Measurements from ENCODE around the gene MAB21L3. TPM values are rescaled to one million over a fixed set of nuclear protein-coding genes. Genes with fewer than 3 reads are reported as not detected.
A peak's percentile ranks its signal among the peaks of the same experiment; 100 is the strongest.
"Not testable (repeated sequence)": the region's sequence is repeated elsewhere in the genome, so short reads cannot be mapped to it uniquely, and the experiment has no call there.

MAB21L3 gene
- total and polyA plus RNA-seq, 3 experiments from 2014 or later, result not detected

GRCh38 chr1:116131866-116132605 is 20.8 kb downstream of the MAB21L3 start:
- Mint-ChIP-seq H3K27ac (no peak overlapping the region), H3K4me1 (peaks cover 13 to 25% (median 15%) of the 10 kb centered on the region in 3 donors), H3K4me3 (no peak overlapping the region), H3K36me3 (no peaks in the 10 kb centered on the region), H3K27me3 (peaks cover 7 to 8% of the 10 kb centered on the region in 2 donors), H3K9me3 (no peaks in the 10 kb centered on the region)
- H3K4me1 ChIP-seq (ENCODE audit: insufficient read depth, low read length), result peaks cover 15% of the 10 kb centered on the region
- no peak overlapping the region for H3K27ac ChIP-seq (ENCODE audit: low read depth, low read length)
- no peak for DNase-seq
- H3K4me3 ChIP-seq (ENCODE audit: low read length), result no peak overlapping the region
- H3K27me3 ChIP-seq (ENCODE audit: insufficient read depth, low read length, poor library complexity, severe bottlenecking), result no peaks in the 10 kb centered on the region
- no peaks in the 10 kb centered on the region for H3K9me3 ChIP-seq (ENCODE audit: low read length)
- ChIA-PET CTCF (interaction anchor here (1.4 kb wide), 1 partner anchor 20 kb away, joined by 3 read pairs; no protein-coding TSS in a partner anchor), POLR2A (no interaction called here)
- no peaks in the 10 kb centered on the region for H3K36me3 ChIP-seq (ENCODE audit: insufficient read depth, low read length)

- no peaks in the 10 kb centered on the region for H3K9me3 ChIP-seq (ENCODE audit: low read length)
- Mint-ChIP-seq H3K4me1 (peaks cover 4 to 7% (median 4%) of the 10 kb centered on the region in 3 donors), H3K4me3 (no peak overlapping the region), H3K27ac (no peak overlapping the region), H3K27me3 (peaks cover 7 to 8% of the 10 kb centered on the region in 2 donors), H3K9me3 (no peaks in the 10 kb centered on the region), H3K36me3 (no peaks in the 10 kb centered on the region)
- H3K27ac ChIP-seq (ENCODE audit: low read depth, low read length), result no peak overlapping the region
- peaks cover 3% of the 10 kb centered on the region for H3K4me1 ChIP-seq (ENCODE audit: insufficient read depth, low read length)
- H3K27me3 ChIP-seq (ENCODE audit: insufficient read depth, low read length, poor library complexity, severe bottlenecking), result no peaks in the 10 kb centered on the region
- ChIA-PET CTCF (interaction anchor here (1.5 kb wide), 1 partner anchor 351 kb away, joined by 7 read pairs; no protein-coding TSS in a partner anchor), POLR2A (no interaction called here)
- no peak for DNase-seq
- no peaks in the 10 kb centered on the region for H3K36me3 ChIP-seq (ENCODE audit: insufficient read depth, low read length)
- no peak overlapping the region for H3K4me3 ChIP-seq (ENCODE audit: low read length)
These were observed 22.7 kb downstream of the MAB21L3 start for GRCh38 chr1:116133696-116134475.

- peaks cover 6 to 7% (median 6%) of the 10 kb centered on the region in 3 donors for H3K4me1 Mint-ChIP-seq
- Histone ChIP-seq H3K9me3 (ENCODE audit: low read length) (no peaks in the 10 kb centered on the region), H3K27ac (ENCODE audit: low read depth, low read length) (no peak overlapping the region), H3K27me3 (ENCODE audit: insufficient read depth, low read length, poor library complexity, severe bottlenecking) (no peaks in the 10 kb centered on the region), H3K4me3 (ENCODE audit: low read length) (no peak overlapping the region), H3K4me1 (ENCODE audit: insufficient read depth, low read length) (no peaks in the 10 kb centered on the region), H3K36me3 (ENCODE audit: insufficient read depth, low read length) (no peaks in the 10 kb centered on the region)
- ChIA-PET CTCF (interaction anchor here (1.5 to 1.7 kb wide), 2 partner anchors 35 to 351 kb away, joined by 3 to 7 read pairs; no protein-coding TSS in a partner anchor), POLR2A (no interaction called here)
- H3K36me3 Mint-ChIP-seq, result no peaks in the 10 kb centered on the region
- no peaks in the 10 kb centered on the region for H3K9me3 Mint-ChIP-seq
- no peak overlapping the region for H3K4me3 Mint-ChIP-seq
- H3K27ac Mint-ChIP-seq, result no peak overlapping the region
- H3K27me3 Mint-ChIP-seq, result peaks cover 7 to 8% of the 10 kb centered on the region in 2 donors
- DNase-seq, result no peak
These were observed 23.2 kb downstream of the MAB21L3 start for GRCh38 chr1:116134476-116134773.

GRCh38 chr1:116138277-116138792 is 27.1 kb downstream of the MAB21L3 start:
- peak overlapping the region in 5 of 8 donors; percentile 13 to 78 (median 21) for H3K27ac Mint-ChIP-seq

GRCh38 chr1:116139592-116140134 is 28.5 kb downstream of the MAB21L3 start:
- H3K36me3 ChIP-seq (ENCODE audit: insufficient read depth, low read length), result no peaks in the 10 kb centered on the region
- CTCF ChIA-PET, result interaction anchor here (0.6 to 6.1 kb wide), 55 partner anchors 9 to 989 kb away, joined by 3 to 202 read pairs (median 5); no protein-coding TSS in a partner anchor

More at GRCh38 chr1:116138277-116138792, 27.1 kb downstream of the MAB21L3 start:
- peaks cover 8 to 10% of the 10 kb centered on the region in 2 donors for H3K27me3 Mint-ChIP-seq
- no peaks in the 10 kb centered on the region for H3K9me3 ChIP-seq (ENCODE audit: low read length)
- no peak overlapping the region for H3K27ac ChIP-seq (ENCODE audit: low read depth, low read length)
- peak overlapping the region in 4 of 7 donors; percentile 64 to 78 (median 66) for H3K4me3 Mint-ChIP-seq
- H3K27me3 ChIP-seq (ENCODE audit: insufficient read depth, low read length, poor library complexity, severe bottlenecking), result no peaks in the 10 kb centered on the region
- no peak overlapping the region for H3K4me3 ChIP-seq (ENCODE audit: low read length)
- H3K36me3 ChIP-seq (ENCODE audit: insufficient read depth, low read length), result no peaks in the 10 kb centered on the region
- peaks cover 5 to 7% (median 5%) of the 10 kb centered on the region in 3 donors for H3K4me1 Mint-ChIP-seq
- CTCF ChIA-PET, result interaction anchor here (0.6 to 6.1 kb wide), 59 partner anchors 8 to 990 kb away, joined by 3 to 202 read pairs (median 4); no protein-coding TSS in a partner anchor
- H3K36me3 Mint-ChIP-seq, result no peaks in the 10 kb centered on the region
- H3K4me1 ChIP-seq (ENCODE audit: insufficient read depth, low read length), result no peaks in the 10 kb centered on the region
- no peak for DNase-seq
- no peaks in the 10 kb centered on the region for H3K9me3 Mint-ChIP-seq
- POLR2A ChIA-PET, result interaction anchor here (0.8 to 1.2 kb wide), 4 partner anchors 30 to 361 kb away, joined by 3 to 4 read pairs (median 3); no protein-coding TSS in a partner anchor

GRCh38 chr1:116144151-116144550 is 33.0 kb downstream of the MAB21L3 start:
- DNase-seq, result no peak
- H3K27ac ChIP-seq (ENCODE audit: low read depth, low read length), result no peak overlapping the region
- H3K4me3 ChIP-seq (ENCODE audit: low read length), result no peak overlapping the region
- H3K9me3 Mint-ChIP-seq, result peaks cover 0 to 13% (median 10%) of the 10 kb centered on the region in 5 donors
- H3K27me3 ChIP-seq (ENCODE audit: insufficient read depth, low read length, poor library complexity, severe bottlenecking), result no peaks in the 10 kb centered on the region
- H3K4me3 Mint-ChIP-seq, result no peak overlapping the region
- H3K27ac Mint-ChIP-seq, result peak overlapping the region in 1 of 8 donors; percentile 24
- peaks cover 1 to 3% (median 2%) of the 10 kb centered on the region in 3 donors for H3K4me1 Mint-ChIP-seq
- H3K27me3 Mint-ChIP-seq, result peaks cover 23 to 30% of the 10 kb centered on the region in 2 donors
- H3K9me3 ChIP-seq (ENCODE audit: low read length), result no peaks in the 10 kb centered on the region
- H3K36me3 ChIP-seq (ENCODE audit: insufficient read depth, low read length), result no peaks in the 10 kb centered on the region
- ChIA-PET POLR2A (no interaction called here), CTCF (no interaction called here)
- H3K4me1 ChIP-seq (ENCODE audit: insufficient read depth, low read length), result no peaks in the 10 kb centered on the region
- peaks cover 0 to 5% (median 2%) of the 10 kb centered on the region in 3 donors for H3K36me3 Mint-ChIP-seq

More at GRCh38 chr1:116139592-116140134, 28.5 kb downstream of the MAB21L3 start:
- Histone ChIP-seq H3K9me3 (ENCODE audit: low read length) (no peaks in the 10 kb centered on the region), H3K4me1 (ENCODE audit: insufficient read depth, low read length) (no peaks in the 10 kb centered on the region), H3K27me3 (ENCODE audit: insufficient read depth, low read length, poor library complexity, severe bottlenecking) (no peaks in the 10 kb centered on the region), H3K27ac (ENCODE audit: low read depth, low read length) (no peak overlapping the region), H3K4me3 (ENCODE audit: low read length) (no peak overlapping the region)
- Mint-ChIP-seq H3K9me3 (peaks cover 0 to 10% (median 6%) of the 10 kb centered on the region in 5 donors), H3K36me3 (peaks cover 0 to 5% (median 2%) of the 10 kb centered on the region in 3 donors), H3K4me3 (no peak overlapping the region), H3K27me3 (peaks cover 13 to 19% of the 10 kb centered on the region in 2 donors), H3K27ac (peak overlapping the region in 1 of 8 donors; percentile 32), H3K4me1 (peaks cover 5 to 7% (median 5%) of the 10 kb centered on the region in 3 donors)
- DNase-seq, result no peak
- POLR2A ChIA-PET, result interaction anchor here (1.2 kb wide), 1 partner anchor 359 kb away, joined by 4 read pairs; no protein-coding TSS in a partner anchor

GRCh38 chr1:116146447-116147113 is 35.4 kb downstream of the MAB21L3 start:
- H3K36me3 Mint-ChIP-seq; POLR2A ChIA-PET; H3K27me3 ChIP-seq (ENCODE audit: insufficient read depth, low read length, poor library complexity, severe bottlenecking); H3K9me3 ChIP-seq (ENCODE audit: low read length); H3K4me1 Mint-ChIP-seq; H3K36me3 ChIP-seq (ENCODE audit: insufficient read depth, low read length); H3K4me3 Mint-ChIP-seq; H3K27ac Mint-ChIP-seq; H3K4me3 ChIP-seq (ENCODE audit: low read length); H3K27ac ChIP-seq (ENCODE audit: low read depth, low read length); DNase-seq: not testable (repeated sequence)
- CTCF ChIA-PET, result interaction anchor here (1.4 to 6.5 kb wide), 5 partner anchors 7 to 357 kb away, joined by 3 to 56 read pairs (median 4); no protein-coding TSS in a partner anchor
- H3K4me1 ChIP-seq (ENCODE audit: insufficient read depth, low read length), result peaks cover 14% of the 10 kb centered on the region
- Mint-ChIP-seq H3K9me3 (peaks cover 0 to 13% (median 10%) of the 10 kb centered on the region in 5 donors), H3K27me3 (peaks cover 19 to 30% of the 10 kb centered on the region in 2 donors)
